ENCODE measurements around the gene HMGCS1.

DNA sequence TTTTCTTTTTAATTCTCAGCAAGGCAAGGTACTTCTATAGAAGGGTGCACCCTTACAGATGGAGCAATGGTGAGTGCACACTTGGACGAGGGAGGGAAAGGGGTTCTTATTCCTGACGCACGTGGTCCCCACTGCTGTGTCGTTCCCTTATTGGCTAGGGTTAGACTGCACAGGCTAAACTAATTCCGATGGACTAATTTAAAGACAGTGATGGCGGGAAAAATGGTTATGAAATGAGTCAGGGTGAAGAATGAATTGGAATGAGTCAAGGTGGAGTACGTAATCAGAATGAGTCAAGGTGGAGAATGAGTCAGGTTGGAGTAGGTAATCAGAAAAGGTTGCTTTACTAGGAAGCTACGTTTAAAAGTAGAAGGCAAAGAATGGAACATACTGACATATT is 2.1 kb upstream of the HMGCS1 start:
- TF ChIP-seq CEBPB (IDR thresholded peaks at IDR 0.05; ENCODE audit: low read depth) (peak; percentile 85), SRF (IDR thresholded peaks at IDR 0.05; ENCODE audit: low read depth) (peak; percentile 71), POLR2AphosphoS5 (IDR thresholded peaks at IDR 0.05; ENCODE audit: low read depth, low read length) (peak; percentile 37; the same call in 1 of the 2 replicates), JUND (IDR thresholded peaks at IDR 0.05) (peak; percentile 91), POLR2A (IDR thresholded peaks at IDR 0.05; ENCODE audit: borderline replicate concordance, extremely low read depth, insufficient read depth, insufficient read length) (no peak), EZH2 (IDR thresholded peaks at IDR 0.05) (no peak)
- TF ChIP-seq, protein P1, sequence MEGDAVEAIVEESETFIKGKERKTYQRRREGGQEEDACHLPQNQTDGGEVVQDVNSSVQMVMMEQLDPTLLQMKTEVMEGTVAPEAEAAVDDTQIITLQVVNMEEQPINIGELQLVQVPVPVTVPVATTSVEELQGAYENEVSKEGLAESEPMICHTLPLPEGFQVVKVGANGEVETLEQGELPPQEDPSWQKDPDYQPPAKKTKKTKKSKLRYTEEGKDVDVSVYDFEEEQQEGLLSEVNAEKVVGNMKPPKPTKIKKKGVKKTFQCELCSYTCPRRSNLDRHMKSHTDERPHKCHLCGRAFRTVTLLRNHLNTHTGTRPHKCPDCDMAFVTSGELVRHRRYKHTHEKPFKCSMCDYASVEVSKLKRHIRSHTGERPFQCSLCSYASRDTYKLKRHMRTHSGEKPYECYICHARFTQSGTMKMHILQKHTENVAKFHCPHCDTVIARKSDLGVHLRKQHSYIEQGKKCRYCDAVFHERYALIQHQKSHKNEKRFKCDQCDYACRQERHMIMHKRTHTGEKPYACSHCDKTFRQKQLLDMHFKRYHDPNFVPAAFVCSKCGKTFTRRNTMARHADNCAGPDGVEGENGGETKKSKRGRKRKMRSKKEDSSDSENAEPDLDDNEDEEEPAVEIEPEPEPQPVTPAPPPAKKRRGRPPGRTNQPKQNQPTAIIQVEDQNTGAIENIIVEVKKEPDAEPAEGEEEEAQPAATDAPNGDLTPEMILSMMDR (IDR thresholded peaks at IDR 0.05 in 2 of 3, conservative IDR thresholded peaks at IDR 0.05 in 1 of 3; ENCODE audit: borderline replicate concordance in 1 of 3, insufficient read depth in 1 of 3, low read depth in 2 of 3, low read length in 2 of 3), result no peak

Data from HCT116 (cell line).